ENCODE data around the gene CIAO3.
"Not testable (repeated sequence)": the region's sequence is repeated elsewhere in the genome, so short reads cannot be mapped to it uniquely, and the experiment has no call there.

GRCh38 chr16:742894-743293 is 2.1 kb upstream of the CIAO3 start:
- TF ChIP-seq, protein P1, sequence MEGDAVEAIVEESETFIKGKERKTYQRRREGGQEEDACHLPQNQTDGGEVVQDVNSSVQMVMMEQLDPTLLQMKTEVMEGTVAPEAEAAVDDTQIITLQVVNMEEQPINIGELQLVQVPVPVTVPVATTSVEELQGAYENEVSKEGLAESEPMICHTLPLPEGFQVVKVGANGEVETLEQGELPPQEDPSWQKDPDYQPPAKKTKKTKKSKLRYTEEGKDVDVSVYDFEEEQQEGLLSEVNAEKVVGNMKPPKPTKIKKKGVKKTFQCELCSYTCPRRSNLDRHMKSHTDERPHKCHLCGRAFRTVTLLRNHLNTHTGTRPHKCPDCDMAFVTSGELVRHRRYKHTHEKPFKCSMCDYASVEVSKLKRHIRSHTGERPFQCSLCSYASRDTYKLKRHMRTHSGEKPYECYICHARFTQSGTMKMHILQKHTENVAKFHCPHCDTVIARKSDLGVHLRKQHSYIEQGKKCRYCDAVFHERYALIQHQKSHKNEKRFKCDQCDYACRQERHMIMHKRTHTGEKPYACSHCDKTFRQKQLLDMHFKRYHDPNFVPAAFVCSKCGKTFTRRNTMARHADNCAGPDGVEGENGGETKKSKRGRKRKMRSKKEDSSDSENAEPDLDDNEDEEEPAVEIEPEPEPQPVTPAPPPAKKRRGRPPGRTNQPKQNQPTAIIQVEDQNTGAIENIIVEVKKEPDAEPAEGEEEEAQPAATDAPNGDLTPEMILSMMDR (IDR thresholded peaks at IDR 0.05) = not testable (repeated sequence)
- TF ChIP-seq POLR2A (IDR thresholded peaks at IDR 0.05) = not testable (repeated sequence)

Data from prostate gland (tissue), 2 donors.